PC-9 (cell line): ENCODE data around the gene SLC23A1. TPM values are rescaled to one million over a fixed set of nuclear protein-coding genes. Genes with fewer than 3 reads are reported as not detected.

Experiments used
- BruUV-seq: library from RNA; stranded (reverse); fragments of 400-500 nt; replicated peaks from 2 replicates; lab custom pipeline; 2021; lab: Mats Ljungman, UMichigan
- CTCF ChIA-PET: fragments of 300-600 bp; sonication (Branson Sonifier 250); formaldehyde crosslinking; loops from one replicate; lab custom pipeline; 2022; ENCODE audit warnings: antibody characterized with exemption; lab: Charles Lee
- POLR2A ChIA-PET: fragments of 300-600 bp; sonication (Branson Sonifier 250); formaldehyde crosslinking; loops from one replicate; lab custom pipeline; 2022; ENCODE audit warnings: antibody characterized with exemption; ENCODE audit not compliant: unreplicated experiment; lab: Charles Lee
- DNase-seq, 2 experiments: peaks; one replicate each; pipeline versions ENCODE4 v3.0.0 to v3.0.0-alpha.2; 2015 to 2022; ENCODE audit warnings: mixed read lengths in 1 of 2
- H2AFZ ChIP-seq: fragments of 200-600 bp; sonication (generic); 2 replicates; pipeline ENCODE4 v1.8.1; 2017; ENCODE audit warnings: antibody characterized with exemption
- H3F3A ChIP-seq: fragments of 200-600 bp; sonication (generic); 2 replicates; pipeline ENCODE4 v1.8.1; 2017; ENCODE audit warnings: antibody characterized with exemption, mild to moderate bottlenecking, low read depth; ENCODE audit not compliant: insufficient read depth
- H3K27ac ChIP-seq: fragments of 200-600 bp; sonication (generic); 2 replicates; pipeline ENCODE4 v1.6.1; 2016; ENCODE audit warnings: mixed run types
- H3K27me3 ChIP-seq: fragments of 200-600 bp; sonication (generic); 2 replicates; pipeline ENCODE4 v1.6.1; 2016; ENCODE audit warnings: low read depth, mixed run types; ENCODE audit not compliant: insufficient read depth
- H3K36me3 ChIP-seq: fragments of 200-600 bp; sonication (generic); 2 replicates; pipeline ENCODE4 v1.6.1; 2016; ENCODE audit warnings: low read depth, mixed run types
- H3K4me1 ChIP-seq: fragments of 200-600 bp; sonication (generic); replicated peaks from 2 replicates; pipeline ENCODE4 v1.6.1; 2016; ENCODE audit warnings: mixed run types; ENCODE audit not compliant: insufficient read depth
- H3K4me2 ChIP-seq: fragments of 200-600 bp; sonication (generic); 2 replicates; pipeline ENCODE4 v1.6.1; 2017; ENCODE audit warnings: mixed run types
- H3K4me3 ChIP-seq: fragments of 200-600 bp; sonication (generic); 2 replicates; pipeline ENCODE4 v1.6.1; 2016; ENCODE audit warnings: mixed run types
- H3K79me2 ChIP-seq: fragments of 200-600 bp; sonication (generic); 2 replicates; pipeline ENCODE4 v1.6.1; 2017; ENCODE audit warnings: low read depth, mixed run types
- H3K9me2 ChIP-seq: fragments of 200-600 bp; sonication (generic); 2 replicates; pipeline ENCODE4 v1.8.1; 2017; ENCODE audit warnings: mild to moderate bottlenecking; ENCODE audit not compliant: insufficient read depth
- H3K9me3 ChIP-seq: fragments of 200-600 bp; sonication (generic); 2 replicates; pipeline ENCODE4 v1.8.1; 2016; ENCODE audit warnings: low read depth; ENCODE audit not compliant: insufficient read depth
- H4K20me1 ChIP-seq: fragments of 200-600 bp; sonication (generic); 2 replicates; pipeline ENCODE4 v1.8.1; 2017; ENCODE audit not compliant: insufficient read depth
- EZH2 ChIP-seq: fragments of 200-600 bp; sonication (generic); IDR thresholded peaks from 2 replicates; pipeline ENCODE4 v1.8.0; 2017; ENCODE audit warnings: antibody characterized with exemption, low read depth
- intact Hi-C: fragments of 100-400 bp; cut with micrococcal nuclease; formaldehyde crosslinking; loops from one replicate; pipeline ENCODE4 v1.10.0; 2022; ENCODE audit not compliant: unreplicated experiment
- total RNA-seq: library from RNA; stranded (reverse); gene quantifications from 2 replicates; pipeline ENCODE4 v1.2.3, GENCODE V29; 2021
- TF ChIP-seq, protein P1 (sequence below): fragments of 200-600 bp; sonication (generic); conservative IDR thresholded peaks from 2 replicates; pipeline ENCODE4 v1.6.1; 2017; ENCODE audit warnings: mixed run types, antibody characterized with exemption, mild to moderate bottlenecking, moderate library complexity

The SLC23A1 gene
- total RNA-seq, 1 experiment from 2014 or later = 1.9 TPM

DNA sequence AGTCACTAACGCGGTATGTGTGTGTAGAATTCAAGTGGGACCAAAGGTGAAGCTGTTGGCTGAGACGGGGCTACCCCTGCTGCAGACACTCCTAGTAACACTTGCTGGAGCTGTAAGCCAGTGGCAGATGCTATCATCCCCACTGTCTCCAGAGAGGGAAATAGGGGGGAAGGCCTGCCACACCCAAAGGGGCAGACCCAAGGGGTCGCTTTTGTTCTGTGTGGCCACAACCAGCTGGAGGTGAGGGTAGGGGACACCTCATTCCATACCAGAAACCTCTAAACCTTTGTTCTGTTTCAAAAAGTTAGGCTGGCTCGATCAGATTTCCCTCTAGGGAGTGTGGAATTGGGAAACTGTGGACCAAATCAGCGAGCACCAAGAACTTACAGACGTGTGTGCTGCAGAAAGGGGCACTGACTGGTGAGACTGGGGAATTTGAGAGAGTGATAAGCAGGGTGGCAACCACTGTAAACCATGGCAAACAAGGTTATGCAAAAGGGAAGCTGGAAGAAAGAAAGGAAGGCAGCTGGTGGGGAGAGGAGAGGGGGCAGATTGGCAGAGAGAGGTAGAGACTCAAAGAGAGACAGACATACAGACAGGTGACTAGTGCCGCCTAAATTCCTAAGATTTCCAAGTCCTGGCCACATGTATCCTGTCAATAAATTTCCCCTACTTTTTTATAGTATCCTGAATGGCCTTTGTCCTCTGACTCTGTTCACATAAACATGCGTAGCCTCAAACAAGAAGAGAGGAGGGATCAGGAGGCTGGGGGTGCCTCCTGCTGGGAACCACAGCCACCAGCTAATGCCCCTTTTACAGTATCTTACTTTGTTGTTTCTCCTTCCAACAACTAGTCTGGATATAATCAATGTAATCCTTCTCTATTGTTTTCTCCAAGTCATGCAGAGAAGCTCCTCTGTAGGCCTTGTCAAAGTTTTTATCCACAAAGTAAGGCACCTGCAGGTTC is 36.4 kb upstream of the SLC23A1 start:
- no peaks in the 10 kb centered on the region for H3K4me1 ChIP-seq
- no peak overlapping the region for H3K4me2 ChIP-seq
- no peak for DNase-seq
- ChIA-PET POLR2A (no interaction called here), CTCF (interaction anchor here (0.5 kb wide), 2 partner anchors 64 to 77 kb away, joined by 4 to 14 read pairs; no protein-coding TSS in a partner anchor)
- no peaks in the 10 kb centered on the region for H3K36me3 ChIP-seq
- no peaks in the 10 kb centered on the region for H3K9me3 ChIP-seq
- no peaks in the 10 kb centered on the region for H3K79me2 ChIP-seq
- no TSS peak for BruUV-seq
- TF ChIP-seq EZH2 = no peak
- TF ChIP-seq, protein P1, sequence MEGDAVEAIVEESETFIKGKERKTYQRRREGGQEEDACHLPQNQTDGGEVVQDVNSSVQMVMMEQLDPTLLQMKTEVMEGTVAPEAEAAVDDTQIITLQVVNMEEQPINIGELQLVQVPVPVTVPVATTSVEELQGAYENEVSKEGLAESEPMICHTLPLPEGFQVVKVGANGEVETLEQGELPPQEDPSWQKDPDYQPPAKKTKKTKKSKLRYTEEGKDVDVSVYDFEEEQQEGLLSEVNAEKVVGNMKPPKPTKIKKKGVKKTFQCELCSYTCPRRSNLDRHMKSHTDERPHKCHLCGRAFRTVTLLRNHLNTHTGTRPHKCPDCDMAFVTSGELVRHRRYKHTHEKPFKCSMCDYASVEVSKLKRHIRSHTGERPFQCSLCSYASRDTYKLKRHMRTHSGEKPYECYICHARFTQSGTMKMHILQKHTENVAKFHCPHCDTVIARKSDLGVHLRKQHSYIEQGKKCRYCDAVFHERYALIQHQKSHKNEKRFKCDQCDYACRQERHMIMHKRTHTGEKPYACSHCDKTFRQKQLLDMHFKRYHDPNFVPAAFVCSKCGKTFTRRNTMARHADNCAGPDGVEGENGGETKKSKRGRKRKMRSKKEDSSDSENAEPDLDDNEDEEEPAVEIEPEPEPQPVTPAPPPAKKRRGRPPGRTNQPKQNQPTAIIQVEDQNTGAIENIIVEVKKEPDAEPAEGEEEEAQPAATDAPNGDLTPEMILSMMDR = no peak
- no peak overlapping the region for H3K4me3 ChIP-seq
- H3F3A ChIP-seq = 0 out of 2 replicates have a peak, but pooled peaks cover 3% of the 10 kb centered on the region
- H3K27ac ChIP-seq = no peak overlapping the region
- no peaks in the 10 kb centered on the region for H4K20me1 ChIP-seq
- no peaks in the 10 kb centered on the region for H3K27me3 ChIP-seq
- H3K9me2 ChIP-seq = no peaks in the 10 kb centered on the region
- no peak overlapping the region for H2AFZ ChIP-seq
- intact Hi-C loops = no loop called here

DNA sequence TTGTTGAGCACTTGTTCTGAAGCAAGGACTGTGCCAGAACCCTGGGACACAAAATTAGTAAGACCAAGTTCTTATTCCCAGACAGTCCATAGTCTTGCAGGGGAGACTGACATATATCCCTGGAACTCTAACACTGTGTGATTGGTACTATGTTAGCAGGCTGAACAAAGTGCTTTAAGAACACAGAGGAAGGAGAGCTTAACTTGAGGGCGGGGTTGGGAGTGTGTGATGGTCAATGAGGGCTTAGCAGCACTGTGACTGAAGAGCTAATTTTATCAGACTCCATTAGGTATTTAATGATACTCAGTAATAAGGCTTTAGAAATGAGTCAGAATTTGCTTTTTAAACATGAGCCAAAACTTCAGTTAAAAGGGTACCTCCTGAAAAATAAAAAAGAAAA is 35.7 kb upstream of the SLC23A1 start:
- H3K9me3 ChIP-seq = no peaks in the 10 kb centered on the region
- POLR2A ChIA-PET = no interaction called here
- no peaks in the 10 kb centered on the region for H3K36me3 ChIP-seq
- H3K27me3 ChIP-seq = no peaks in the 10 kb centered on the region
- H4K20me1 ChIP-seq = no peaks in the 10 kb centered on the region
- intact Hi-C loops = no loop called here
- no peaks in the 10 kb centered on the region for H3K9me2 ChIP-seq
- 0 out of 2 replicates have a peak, but pooled peaks cover 3% of the 10 kb centered on the region for H3F3A ChIP-seq
- H3K4me3 ChIP-seq = no peak overlapping the region
- no peak overlapping the region for H3K27ac ChIP-seq
- no peak for TF ChIP-seq EZH2
- TF ChIP-seq, protein P1 = no peak
- CTCF ChIA-PET = interaction anchor here (0.5 kb wide), 2 partner anchors 61 to 96 kb away, joined by 4 to 9 read pairs; no protein-coding TSS in a partner anchor
- DNase-seq = no peak
- BruUV-seq = no TSS peak
- no peaks in the 10 kb centered on the region for H3K4me1 ChIP-seq
- no peak overlapping the region for H2AFZ ChIP-seq
- no peak overlapping the region for H3K4me2 ChIP-seq
- H3K79me2 ChIP-seq = no peaks in the 10 kb centered on the region

DNA sequence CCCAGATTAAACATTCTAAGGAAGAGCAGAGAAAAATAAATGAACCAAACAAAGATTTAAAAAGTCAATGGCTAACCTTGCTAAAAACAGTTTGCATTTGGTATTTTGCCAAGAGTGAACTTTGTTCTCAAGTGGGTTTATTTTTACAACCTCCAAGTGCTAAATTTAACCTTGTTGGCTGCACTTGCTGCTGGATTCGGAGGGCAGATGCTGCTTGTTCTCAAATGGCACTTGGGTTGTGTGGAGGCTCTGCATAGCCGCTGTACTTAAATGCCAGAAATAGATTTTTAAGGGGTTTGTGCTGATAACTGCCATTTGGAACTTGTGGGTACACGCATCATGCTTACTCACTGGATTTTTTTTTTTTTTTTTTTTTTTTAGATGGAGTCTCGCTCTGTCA is 34.1 kb upstream of the SLC23A1 start:
- Histone ChIP-seq H3K9me3 (no peaks in the 10 kb centered on the region), H3K27me3 (no peaks in the 10 kb centered on the region), H3K36me3 (no peaks in the 10 kb centered on the region), H4K20me1 (no peaks in the 10 kb centered on the region), H3K4me2 (no peak overlapping the region), H3K4me3 (no peak overlapping the region), H3K4me1 (no peaks in the 10 kb centered on the region), H3K27ac (no peak overlapping the region), H3K9me2 (no peaks in the 10 kb centered on the region), H3F3A (no peaks in the 10 kb centered on the region), H2AFZ (no peak overlapping the region), H3K79me2 (no peaks in the 10 kb centered on the region)
- DNase-seq = no peak
- no TSS peak for BruUV-seq
- intact Hi-C loops = no loop called here
- ChIA-PET CTCF (interaction anchor here (0.6 kb wide), 1 partner anchor 219 kb away, joined by 3 read pairs; no protein-coding TSS in a partner anchor), POLR2A (interaction anchor here (0.7 kb wide), 1 partner anchor 43 kb away, joined by 29 read pairs; no protein-coding TSS in a partner anchor)
- no peak for TF ChIP-seq EZH2
- TF ChIP-seq, protein P1 = no peak
